ENCODE results near the gene KCNMB1.

KCNMB1 gene, protein sequence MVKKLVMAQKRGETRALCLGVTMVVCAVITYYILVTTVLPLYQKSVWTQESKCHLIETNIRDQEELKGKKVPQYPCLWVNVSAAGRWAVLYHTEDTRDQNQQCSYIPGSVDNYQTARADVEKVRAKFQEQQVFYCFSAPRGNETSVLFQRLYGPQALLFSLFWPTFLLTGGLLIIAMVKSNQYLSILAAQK

DNA sequence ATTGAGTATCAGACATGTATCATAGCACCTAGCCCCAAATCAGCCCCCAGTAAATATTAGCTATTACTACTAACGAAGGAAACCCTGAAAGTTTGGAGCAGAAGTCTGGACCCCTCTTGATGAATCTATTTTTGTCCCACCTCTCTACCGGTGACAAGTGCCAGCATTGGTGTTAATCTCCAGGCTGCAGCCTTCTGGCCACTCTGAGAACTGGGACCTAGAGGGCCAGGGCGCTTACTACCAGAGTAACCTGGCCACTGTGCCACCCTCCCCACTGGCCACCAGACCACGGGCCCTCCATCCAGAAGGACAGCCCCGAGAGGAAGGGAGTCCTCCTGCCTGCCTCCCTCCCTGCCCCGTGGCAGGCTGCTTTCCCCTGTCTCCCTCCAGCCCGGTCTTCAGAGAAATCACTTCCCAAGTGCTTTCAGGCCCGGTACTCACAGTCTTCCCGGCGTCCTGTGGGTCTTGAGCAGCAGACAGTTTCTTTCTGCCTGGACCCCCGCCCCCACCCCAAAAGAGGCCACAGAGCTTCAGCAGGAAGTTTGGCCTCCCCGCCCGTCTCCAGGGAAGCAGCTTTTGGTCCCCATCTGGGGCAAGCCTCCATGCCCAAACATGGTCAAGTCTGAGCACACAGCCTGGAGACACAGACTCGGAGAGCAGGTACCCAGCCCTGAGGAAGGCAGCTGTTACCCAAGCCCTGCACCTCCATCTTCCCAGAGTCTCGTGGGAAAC is at the start of gene KCNMB1:
TSS of gene KCNMB1 (minus strand) at position 550 of the 732 bp plus-strand sequence. CDS start 3,920 bp downstream, outside the sequence.
- no peak for DNase-seq (ENCODE audit: low read depth)

- DNase-seq (ENCODE audit: low read depth) = no peak
Observed at GRCh38 chr5:170438581-170438980, 49.4 kb upstream of the KCNMB1 start.

- DNase-seq (ENCODE audit: low read depth) = no peak
Observed at GRCh38 chr5:170437621-170438375, 48.6 kb upstream of the KCNMB1 start.

DNA sequence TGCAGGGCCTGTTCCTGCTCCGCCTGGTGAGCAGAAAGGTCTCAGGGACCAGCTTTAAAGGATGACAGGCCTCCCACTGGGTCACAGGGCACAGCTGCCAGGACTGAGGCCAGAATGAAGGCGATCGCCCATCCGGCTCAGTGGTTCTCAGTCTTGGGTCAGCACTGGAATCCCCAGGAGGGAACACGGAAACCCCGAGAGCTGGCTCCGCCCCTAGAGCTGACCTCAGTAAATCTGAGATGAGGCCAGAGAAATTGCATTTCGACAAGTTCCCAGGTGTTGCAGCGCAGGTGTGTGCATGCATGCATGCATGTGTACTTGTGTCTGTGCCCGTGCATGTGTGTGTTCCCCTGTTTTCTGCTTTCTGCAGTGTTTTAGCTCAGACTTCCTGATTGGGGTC is 47.2 kb upstream of the KCNMB1 start:
- no peak for DNase-seq (ENCODE audit: low read depth)

- peak; percentile 24 for DNase-seq (ENCODE audit: low read depth)
Observed at GRCh38 chr5:170434966-170435605, 45.9 kb upstream of the KCNMB1 start.

- DNase-seq (ENCODE audit: low read depth) = no peak
Observed at GRCh38 chr5:170432669-170433068, 43.5 kb upstream of the KCNMB1 start.

- DNase-seq (ENCODE audit: low read depth) = no peak
Observed at GRCh38 chr5:170431571-170431970, 42.4 kb upstream of the KCNMB1 start.

DNA sequence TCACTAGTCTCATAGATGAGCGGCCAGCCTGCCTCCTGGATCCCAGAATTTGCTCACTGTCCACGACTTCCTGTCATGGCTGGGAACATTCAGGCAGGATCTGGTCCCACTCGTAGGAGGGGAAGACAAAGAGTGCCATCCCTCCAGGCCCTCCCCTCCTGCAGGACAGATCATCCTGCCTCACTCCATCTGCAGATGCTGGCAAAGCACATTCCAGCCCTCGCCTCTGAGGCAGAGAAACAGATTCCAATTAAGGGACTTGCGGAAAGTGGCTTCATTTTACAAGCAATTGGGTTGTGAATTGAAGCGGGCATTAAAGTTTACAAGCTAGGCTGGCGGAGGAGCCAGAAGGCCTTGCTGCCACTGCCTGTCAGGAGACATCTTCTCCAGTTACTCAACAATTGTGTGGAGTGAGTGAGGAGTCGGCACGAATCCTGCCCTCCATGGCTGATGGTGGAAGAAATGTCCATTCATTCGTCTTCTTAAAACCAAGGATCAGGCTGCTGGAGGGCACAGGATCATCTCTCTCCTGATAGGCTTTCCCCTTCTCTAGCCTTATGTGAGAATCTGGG is 41.8 kb upstream of the KCNMB1 start:
- no peak for DNase-seq (ENCODE audit: low read depth)

DNA sequence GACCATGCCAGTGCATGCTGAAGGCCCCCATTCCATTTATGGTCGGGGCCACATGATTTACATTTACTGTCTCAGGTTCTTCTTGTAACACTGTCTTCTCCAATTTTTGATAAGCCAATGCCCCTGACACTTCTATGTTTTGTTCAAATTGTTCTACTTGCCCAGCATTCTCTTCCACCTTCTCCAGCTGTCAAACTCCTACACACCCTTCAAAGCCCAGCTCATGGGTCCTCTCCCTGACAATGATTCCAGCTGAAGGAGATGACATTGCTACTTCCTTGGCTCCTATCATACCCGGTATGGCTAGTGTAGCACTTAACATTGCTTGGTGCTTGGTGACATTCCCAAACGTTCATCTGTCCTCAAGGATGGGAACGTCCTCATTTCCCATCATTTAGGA is 41.1 kb upstream of the KCNMB1 start:
- DNase-seq (ENCODE audit: low read depth) = no peak

DNA sequence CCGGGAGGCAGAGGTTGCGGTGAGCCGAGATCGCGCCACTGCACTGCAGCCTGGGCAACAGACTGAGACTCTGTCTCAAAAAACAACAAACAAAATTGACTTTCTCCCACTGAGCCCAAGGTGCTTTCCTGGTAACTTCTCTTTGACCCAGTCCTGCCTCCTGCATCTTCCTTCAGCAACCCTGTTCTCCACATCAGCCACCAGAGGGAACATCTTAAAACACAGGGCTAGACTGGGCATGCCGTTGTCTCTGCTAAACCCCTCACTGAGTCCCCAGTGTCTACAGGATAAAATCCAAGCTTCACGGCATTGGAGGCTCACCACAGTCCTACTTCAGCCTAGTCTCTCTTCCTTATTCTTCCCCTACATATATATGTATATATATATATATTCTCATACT is 39.8 kb upstream of the KCNMB1 start:
- DNase-seq (ENCODE audit: low read depth) = no peak

DNA sequence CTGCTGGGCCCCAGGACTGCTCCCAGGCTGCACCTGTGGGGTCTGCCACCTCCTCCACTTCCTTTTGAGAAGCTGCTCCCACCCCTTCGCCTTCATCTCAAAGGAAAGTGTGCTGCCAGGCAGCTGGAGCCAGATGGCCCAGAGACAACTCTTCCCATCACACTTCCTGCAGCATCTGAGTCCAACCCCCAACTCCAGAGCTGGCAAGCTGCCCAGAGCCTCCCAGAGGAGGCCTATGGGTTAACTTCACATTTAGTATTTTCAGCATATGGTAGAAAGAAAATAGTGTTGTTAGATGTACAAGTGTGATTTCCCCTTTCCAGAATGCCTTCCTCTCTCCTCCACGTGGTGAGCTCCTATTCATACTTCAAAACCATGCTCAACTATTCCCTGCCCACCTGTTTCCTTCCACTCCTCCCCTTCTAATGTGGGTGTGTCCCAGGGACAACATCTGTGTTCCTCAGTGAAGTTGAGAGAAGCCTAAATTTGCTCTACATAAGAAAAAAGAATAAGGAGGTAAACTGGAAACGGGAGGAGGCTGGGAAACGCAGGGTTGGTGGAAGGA is 38.6 kb upstream of the KCNMB1 start:
- no peak for DNase-seq (ENCODE audit: low read depth)

DNA sequence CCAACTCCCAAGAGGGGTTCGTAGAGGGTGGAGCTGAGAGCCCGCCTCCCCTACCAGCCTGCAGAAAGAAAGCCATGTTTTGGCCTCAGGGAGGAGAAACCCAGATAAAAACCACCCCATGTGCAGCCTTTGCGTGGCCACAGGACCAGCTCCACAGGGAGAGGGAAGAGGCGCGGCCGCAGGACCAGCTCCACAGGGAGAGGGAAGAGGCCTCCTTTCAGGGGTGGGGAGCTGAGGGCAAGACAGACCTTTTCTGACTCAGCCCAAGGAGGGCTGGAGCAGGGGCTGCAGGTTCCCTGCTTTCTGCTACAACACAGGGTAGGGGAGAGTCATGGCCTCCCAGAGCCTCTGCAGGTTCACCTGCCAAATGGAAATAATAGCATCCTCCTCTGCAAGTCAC is 37.6 kb upstream of the KCNMB1 start:
- DNase-seq (ENCODE audit: low read depth) = no peak

GRCh38 chr5:170426149-170426767 is 37.1 kb upstream of the KCNMB1 start:
- DNase-seq (ENCODE audit: low read depth) = no peak

DNA sequence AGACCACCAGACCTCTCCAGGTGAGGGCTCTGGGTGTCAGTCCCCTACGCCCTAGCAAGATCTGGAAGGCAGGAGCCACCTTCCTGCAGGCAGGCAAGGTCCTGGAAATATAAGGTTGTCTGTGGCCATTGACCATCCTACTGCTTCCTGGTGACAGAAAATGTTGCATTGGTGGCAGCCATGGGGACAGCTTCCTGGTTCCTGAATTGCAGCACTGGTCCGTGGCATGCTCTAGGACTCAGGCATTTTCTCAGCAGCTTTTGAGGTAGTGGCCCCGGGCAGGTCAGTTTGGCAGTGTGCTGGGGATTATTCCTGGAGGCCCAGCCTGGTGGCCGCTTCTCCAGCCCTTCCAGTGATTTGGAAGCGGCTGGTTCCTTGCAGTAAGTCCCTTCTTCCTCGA is 36.6 kb upstream of the KCNMB1 start:
- no peak for DNase-seq (ENCODE audit: low read depth)

GRCh38 chr5:170424629-170425028 is 35.5 kb upstream of the KCNMB1 start:
- DNase-seq (ENCODE audit: low read depth) = no peak

DNA sequence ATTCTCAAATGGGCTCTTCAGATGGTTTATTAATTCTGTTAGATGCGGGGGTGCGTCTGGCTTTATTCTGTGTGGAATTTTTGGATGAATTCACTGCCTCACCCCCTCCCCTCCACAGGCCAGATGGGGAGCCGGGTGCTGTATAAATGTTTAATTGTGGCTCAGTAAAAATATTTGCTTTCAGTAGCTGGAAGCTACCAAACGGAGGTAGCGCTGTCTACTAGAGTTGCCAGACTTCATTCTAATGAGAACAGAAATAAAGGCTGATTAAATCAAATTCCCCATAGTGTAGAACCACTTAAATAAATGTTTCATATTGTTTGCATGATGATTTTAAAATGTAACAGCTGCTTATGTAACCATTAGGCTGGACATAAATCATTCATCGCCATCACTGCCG is 34.5 kb upstream of the KCNMB1 start:
- no peak for DNase-seq (ENCODE audit: low read depth)

GRCh38 chr5:170421826-170422225 is 32.7 kb upstream of the KCNMB1 start:
- DNase-seq (ENCODE audit: low read depth) = no peak

GRCh38 chr5:170420806-170421412 is 31.7 kb upstream of the KCNMB1 start:
- DNase-seq (ENCODE audit: low read depth) = peak; percentile 32

DNA sequence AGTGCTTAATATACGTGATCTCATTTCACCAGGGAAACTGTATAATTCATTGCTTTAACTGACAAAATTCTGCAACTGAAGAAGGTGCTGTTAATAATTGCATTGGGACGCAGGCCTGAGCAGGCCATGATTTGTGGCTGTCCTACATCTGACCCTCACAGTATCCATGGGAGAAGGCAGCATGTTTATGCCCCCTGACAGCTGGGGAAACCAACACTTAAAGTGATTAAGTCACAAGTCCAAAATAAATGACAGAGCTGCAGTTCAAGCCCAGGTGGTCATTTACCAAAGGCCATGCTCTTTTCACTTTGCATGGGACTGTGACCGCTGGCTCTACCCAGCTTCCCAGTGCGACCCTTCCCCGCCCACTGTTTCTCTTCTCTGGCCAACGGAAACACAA is 30.5 kb upstream of the KCNMB1 start:
- DNase-seq (ENCODE audit: low read depth) = no peak

DNA sequence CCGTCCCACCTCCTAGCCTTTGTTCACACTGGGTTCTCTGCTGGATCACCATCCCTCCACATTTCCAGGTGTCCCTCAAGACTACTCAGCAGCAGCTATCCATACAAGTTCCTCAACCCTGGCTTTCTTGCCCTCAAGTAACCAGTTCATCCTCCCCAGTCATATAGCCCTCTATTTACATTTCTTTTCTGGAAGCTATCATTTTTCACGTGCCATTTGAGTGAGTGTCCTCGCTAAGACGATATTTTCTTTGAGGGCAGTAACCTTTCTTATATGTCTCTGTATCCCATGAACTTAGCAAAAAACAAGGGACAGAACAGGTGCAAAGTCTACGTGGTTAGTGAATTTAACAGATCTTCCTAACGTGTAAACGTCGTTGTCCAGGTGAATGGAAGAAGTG is 29.6 kb upstream of the KCNMB1 start:
- no peak for DNase-seq (ENCODE audit: low read depth)

- no peak for DNase-seq (ENCODE audit: low read depth)
Observed at GRCh38 chr5:170416526-170416925, 27.4 kb upstream of the KCNMB1 start.

All from activated gamma-delta T cell treated with anti-CD3 and anti-CD28 coated beads, Interleukin-2, amount 50 U/mL, for 16 hours (primary cell).